Heart left ventricle (tissue), 16 donors: ENCODE measurements around the gene KRTCAP2. TPM values are rescaled to one million over a fixed set of nuclear protein-coding genes. Genes with fewer than 3 reads are reported as not detected.
A peak's percentile ranks its signal among the peaks of the same experiment; 100 is the strongest.

Experiments used
- ATAC-seq, 4 donors: fragments of 200-7000 bp; cut with Tn5 transposase; one replicate each; pipeline ENCODE4 v1.9.1; 2020 to 2022; ENCODE audit warnings: moderate library complexity in 4 of 4, mild to moderate bottlenecking in 3 of 4, moderate number of reproducible peaks in 1 of 4
- DNase-seq, 5 donors: peaks; one replicate each; pipeline ENCODE4 v3.0.0-alpha.2; 2020
- H3K27ac ChIP-seq, 12 donors: fragments of 200-600 bp; sonication (generic) in 4 of 12; one replicate each; pipeline versions ENCODE4 v1.5.0 to v1.8.0; 2016 to 2022; ENCODE audit warnings: mild to moderate bottlenecking in 2 of 12
- H3K27me3 ChIP-seq, 9 donors: fragments of 200-600 bp; sonication (generic) in 2 of 9; one replicate each; pipeline versions ENCODE4 v1.5.1 to v1.8.0; 2016 to 2022; ENCODE audit warnings: mild to moderate bottlenecking in 3 of 9
- H3K36me3 ChIP-seq, 9 donors: fragments of 200-600 bp; sonication (generic) in 2 of 9; one replicate each; pipeline versions ENCODE4 v1.5.0 to v1.8.0; 2018 to 2022; ENCODE audit warnings: mild to moderate bottlenecking in 2 of 9
- H3K4me1 ChIP-seq, 12 donors: fragments of 200-600 bp; sonication (generic) in 4 of 12; one replicate each; pipeline versions ENCODE4 v1.5.0 to v1.8.0; 2016 to 2022; ENCODE audit warnings: mild to moderate bottlenecking in 3 of 12
- H3K4me3 ChIP-seq, 12 donors: fragments of 200-600 bp; sonication (generic) in 4 of 12; one replicate each; pipeline versions ENCODE4 v1.5.0 to v1.8.0; 2017 to 2022; ENCODE audit warnings: mild to moderate bottlenecking in 9 of 12, moderate library complexity in 4 of 12
- H3K9me3 ChIP-seq, 12 donors: fragments of 200-600 bp; sonication (generic) in 4 of 12; one replicate each; pipeline versions ENCODE4 v1.5.0 to v1.8.0; 2016 to 2022; ENCODE audit warnings: mild to moderate bottlenecking in 1 of 12
- POLR2A ChIP-seq, 2 donors: fragments of 450-650 bp; IDR thresholded peaks; one replicate each; pipeline ENCODE4 v1.6.1; 2017; ENCODE audit warnings: antibody characterized with exemption in 2 of 2, mild to moderate bottlenecking in 2 of 2, moderate library complexity in 2 of 2
- WGBS, 4 donors: extraction: QIAGEN DNeasy Blood & Tissue Kit in 2 of 4; methylation state at CpG; one replicate each; pipeline versions ENCODE4 v1.1.5 to v1.1.7; 2013 to 2018; 5-methylcytosine and 5-hydroxymethylcytosine counted together
- intact Hi-C, 10 donors: fragments of 100-400 bp; cut with DNase I; formaldehyde crosslinking; loops; one replicate each; pipeline versions ENCODE4 v1.11.1 to v1.14.2; 2022
- polyA plus RNA-seq, 2 donors: library from polyadenylated mRNA; stranded (reverse); fragments of 200-250 nt; gene quantifications; one replicate each; pipeline ENCODE4 v1.2.3, GENCODE V29; 2013
- total RNA-seq, 9 donors: library from RNA; depleted of rRNA in 2 of 9; stranded (reverse); fragments of >200 nt in 2 of 9; fragmentation: NEBNext Ultra II Directional in 3 of 9; extraction: Animal tissue kit (Norgen Biotek cat#: 25700) in 3 of 9; gene quantifications; one replicate each; pipeline versions ENCODE4 v1.1.0 to v1.2.4, GENCODE V29; 2016 to 2023
- TF ChIP-seq, protein P1 (sequence below), 12 donors: fragments of 200-600 bp; sonication (generic) in 4 of 12; IDR thresholded peaks; one replicate each; pipeline versions ENCODE4 v1.5.0 to v1.8.0; 2018 to 2022; ENCODE audit warnings: antibody characterized with exemption in 12 of 12, mild to moderate bottlenecking in 5 of 12
- donor health status: ischemic (EF 13 %, LVEDD 7.1; RV severe dilation, severe dysfunction).
- donor health status: healthy with polysubstance abuse.
- donor health status: DM: no; HTN: yes; CAD: no.
- donor health status: DM: no; HTN: no; CAD: no.
- donor health status: ischemic (EF 25% LVEDD 6.9; RV normal size, moderate dysfunction).
- donor health status: ischemic (EF 25% LVEDD 5.7; RV mildly dilated, moderate dysfunction).
- donor health status: healthy.
- donor health status: DM: yes; HTN: yes; CAD: no.
- donor health status: ischemic (EF 35%, LVEDD 5.7; RV mildly dilated, moderate dysfunction).
- donor health status: nonischemic (EF 11% LVEDD 7.7; RV severe dilation, severe dysfunction).
- donor health status: DM: yes; HTN: yes; CAD: no.
- donor health status: PGD.
- donor health status: ischemic (EF 29% LVEDD 5.4; RV normal size, mild dysfunction).
- donor health status: nonischemic (EF 23%, LVEDD 6.1; RV moderate dilation, normal function).

The KRTCAP2 gene
- total and polyA plus RNA-seq, 11 donors = 106 to 283 (median 134) TPM

DNA sequence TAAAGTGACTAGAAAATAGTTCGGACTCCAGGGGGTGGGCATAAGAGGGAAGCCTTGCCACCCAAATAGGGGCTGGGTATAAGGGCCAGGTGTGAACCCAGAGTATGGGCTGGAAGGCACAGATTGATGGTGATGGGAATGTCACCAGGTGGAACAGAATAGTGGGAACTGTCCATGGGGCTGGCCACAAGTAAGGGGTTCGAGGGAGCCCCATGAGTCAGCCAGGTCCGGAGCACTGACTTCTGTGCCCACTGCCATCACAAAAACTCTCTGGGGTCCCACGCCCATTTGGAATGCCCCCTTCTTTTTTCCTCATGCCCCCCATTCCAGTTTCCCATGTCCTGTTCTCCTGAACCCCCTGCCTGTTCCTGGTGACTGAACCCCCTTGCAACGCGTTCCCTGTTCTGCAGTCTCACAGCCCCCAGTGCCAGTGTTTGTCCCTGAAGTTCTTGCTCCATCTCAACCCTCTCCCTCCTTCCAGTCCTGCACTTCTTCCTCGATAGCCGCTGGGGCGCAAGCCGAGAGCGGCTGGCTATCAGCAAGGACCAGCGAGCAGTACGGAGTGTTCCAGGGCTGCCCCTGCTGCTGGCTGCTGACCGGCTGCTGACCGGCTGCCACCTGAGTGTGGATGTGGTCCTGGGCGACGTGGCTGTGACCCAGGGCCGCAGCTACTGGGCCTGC lies 8.4 kb upstream of the KRTCAP2 start:
- TF ChIP-seq, protein P1, sequence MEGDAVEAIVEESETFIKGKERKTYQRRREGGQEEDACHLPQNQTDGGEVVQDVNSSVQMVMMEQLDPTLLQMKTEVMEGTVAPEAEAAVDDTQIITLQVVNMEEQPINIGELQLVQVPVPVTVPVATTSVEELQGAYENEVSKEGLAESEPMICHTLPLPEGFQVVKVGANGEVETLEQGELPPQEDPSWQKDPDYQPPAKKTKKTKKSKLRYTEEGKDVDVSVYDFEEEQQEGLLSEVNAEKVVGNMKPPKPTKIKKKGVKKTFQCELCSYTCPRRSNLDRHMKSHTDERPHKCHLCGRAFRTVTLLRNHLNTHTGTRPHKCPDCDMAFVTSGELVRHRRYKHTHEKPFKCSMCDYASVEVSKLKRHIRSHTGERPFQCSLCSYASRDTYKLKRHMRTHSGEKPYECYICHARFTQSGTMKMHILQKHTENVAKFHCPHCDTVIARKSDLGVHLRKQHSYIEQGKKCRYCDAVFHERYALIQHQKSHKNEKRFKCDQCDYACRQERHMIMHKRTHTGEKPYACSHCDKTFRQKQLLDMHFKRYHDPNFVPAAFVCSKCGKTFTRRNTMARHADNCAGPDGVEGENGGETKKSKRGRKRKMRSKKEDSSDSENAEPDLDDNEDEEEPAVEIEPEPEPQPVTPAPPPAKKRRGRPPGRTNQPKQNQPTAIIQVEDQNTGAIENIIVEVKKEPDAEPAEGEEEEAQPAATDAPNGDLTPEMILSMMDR (IDR thresholded peaks at IDR 0.05) = no peak
- intact Hi-C loops = no loop called here
- H3K4me1 ChIP-seq = peaks cover 0 to 20% (median 8%) of the 10 kb centered on the region in 12 donors
- H3K27ac ChIP-seq = no peak overlapping the region
- H3K27me3 ChIP-seq = no peaks in the 10 kb centered on the region
- H3K36me3 ChIP-seq = no peaks in the 10 kb centered on the region
- WGBS, 4 donors = 87 to 92% (median 91%) methylated on average over 18 of the region's 18 CpGs
- H3K9me3 ChIP-seq = no peaks in the 10 kb centered on the region
- no peak overlapping the region for H3K4me3 ChIP-seq
- no peak for ATAC-seq
- DNase-seq = peak in 1 of 5 donors; percentile 59

- peaks cover 0 to 21% (median 2%) of the 10 kb centered on the region in 12 donors for H3K4me1 ChIP-seq
- TF ChIP-seq POLR2A (IDR thresholded peaks at IDR 0.05) = no peak
- TF ChIP-seq, protein P1 (IDR thresholded peaks at IDR 0.05) = no peak
- ATAC-seq (no peak), DNase-seq (peak in 2 of 5 donors; percentile 12 to 64)
- intact Hi-C loops = loop anchor here in 6 of 10 donors (5.0 to 10.0 kb wide), 3 partner anchors 45 to 415 kb away; no protein-coding TSS in a partner anchor
- H3K36me3 ChIP-seq = no peaks in the 10 kb centered on the region
- peak overlapping the region in 1 of 12 donors; percentile 42 for H3K27ac ChIP-seq
- WGBS, 4 donors = 94 to 97% (median 95%) methylated on average over 16 to 31 of the region's 31 CpGs
- H3K9me3 ChIP-seq = no peaks in the 10 kb centered on the region
- no peak overlapping the region for H3K4me3 ChIP-seq
- H3K27me3 ChIP-seq = peaks cover 0 to 17% (median 9%) of the 10 kb centered on the region in 9 donors
Measured at GRCh38 chr1:155179112-155180031, 6.3 kb upstream of the KRTCAP2 start.

- intact Hi-C loops = loop anchor here in 6 of 10 donors (5.0 to 10.0 kb wide), 3 partner anchors 46 to 416 kb away; no protein-coding TSS in a partner anchor
- ATAC-seq (no peak), DNase-seq (peak in 3 of 5 donors; percentile 16 to 54 (median 39))
- H3K27me3 ChIP-seq = peaks cover 0 to 25% (median 14%) of the 10 kb centered on the region in 9 donors
- TF ChIP-seq POLR2A (IDR thresholded peaks at IDR 0.05) = no peak
- TF ChIP-seq, protein P1 (IDR thresholded peaks at IDR 0.05) = no peak
- WGBS, 4 donors = 80 to 82% (median 81%) methylated on average over 30 of the region's 30 CpGs
- peak overlapping the region in 1 of 12 donors; percentile 42 for H3K27ac ChIP-seq
- no peaks in the 10 kb centered on the region for H3K9me3 ChIP-seq
- peak overlapping the region in 3 of 12 donors; percentile 7 to 44 (median 23) for H3K4me3 ChIP-seq
- H3K36me3 ChIP-seq = no peaks in the 10 kb centered on the region
- H3K4me1 ChIP-seq = peaks cover 0 to 29% (median 8%) of the 10 kb centered on the region in 12 donors
Measured at GRCh38 chr1:155178441-155179111, 5.5 kb upstream of the KRTCAP2 start.
